Transverse colon (tissue), 3 donors: ENCODE measurements around the gene SSC5D.

Experiments used
- EP300 ChIP-seq: sonication (generic); formaldehyde crosslinking; IDR thresholded peaks from one replicate; pipeline ENCODE4 v1.6.1; 2017; ENCODE audit warnings: antibody characterized with exemption, low read depth
- TF ChIP-seq, protein P1 (sequence below), 5 experiments: fragments of 200-600 bp in 3 of 5; fragments of 450-650 bp in 2 of 5; sonication (generic) in 3 of 5; IDR thresholded peaks; 1 replicate in 2 of 5; 2 replicates in 3 of 5; pipeline ENCODE4 v1.5.1; 2016 to 2017; ENCODE audit warnings: antibody characterized with exemption in 5 of 5, inconsistent platforms in 3 of 5, mild to moderate bottlenecking in 2 of 5, moderate library complexity in 1 of 5

DNA sequence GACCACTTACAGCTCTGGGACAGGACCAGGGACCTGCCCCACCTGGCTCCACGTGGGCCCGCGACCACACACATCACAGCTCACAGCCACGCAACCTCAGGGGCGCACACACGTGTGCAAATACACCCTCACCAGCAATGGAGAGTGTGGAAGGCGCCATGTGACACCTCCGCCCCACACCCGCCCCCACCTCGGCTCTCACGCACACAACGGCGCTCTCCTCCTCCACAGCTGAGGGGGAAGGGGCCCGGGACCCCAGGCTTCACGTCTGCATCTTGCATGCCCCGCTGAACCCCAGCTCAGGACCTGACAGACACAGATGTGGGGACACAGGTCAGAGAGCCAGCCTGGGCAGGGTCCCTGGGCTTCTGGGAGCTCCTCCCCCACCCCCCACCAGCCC is 38.8 kb upstream of the SSC5D start:
- TF ChIP-seq, protein P1, sequence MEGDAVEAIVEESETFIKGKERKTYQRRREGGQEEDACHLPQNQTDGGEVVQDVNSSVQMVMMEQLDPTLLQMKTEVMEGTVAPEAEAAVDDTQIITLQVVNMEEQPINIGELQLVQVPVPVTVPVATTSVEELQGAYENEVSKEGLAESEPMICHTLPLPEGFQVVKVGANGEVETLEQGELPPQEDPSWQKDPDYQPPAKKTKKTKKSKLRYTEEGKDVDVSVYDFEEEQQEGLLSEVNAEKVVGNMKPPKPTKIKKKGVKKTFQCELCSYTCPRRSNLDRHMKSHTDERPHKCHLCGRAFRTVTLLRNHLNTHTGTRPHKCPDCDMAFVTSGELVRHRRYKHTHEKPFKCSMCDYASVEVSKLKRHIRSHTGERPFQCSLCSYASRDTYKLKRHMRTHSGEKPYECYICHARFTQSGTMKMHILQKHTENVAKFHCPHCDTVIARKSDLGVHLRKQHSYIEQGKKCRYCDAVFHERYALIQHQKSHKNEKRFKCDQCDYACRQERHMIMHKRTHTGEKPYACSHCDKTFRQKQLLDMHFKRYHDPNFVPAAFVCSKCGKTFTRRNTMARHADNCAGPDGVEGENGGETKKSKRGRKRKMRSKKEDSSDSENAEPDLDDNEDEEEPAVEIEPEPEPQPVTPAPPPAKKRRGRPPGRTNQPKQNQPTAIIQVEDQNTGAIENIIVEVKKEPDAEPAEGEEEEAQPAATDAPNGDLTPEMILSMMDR (IDR thresholded peaks at IDR 0.05): no peak
- no peak for TF ChIP-seq EP300
